HG03039 (cell line): ENCODE results near the gene KIAA0753.

ENCODE experiments used
- ATAC-seq: cut with Tn5 transposase; IDR thresholded peaks from one replicate; pipeline ENCODE4 v1.9.1; 2021; ENCODE audit warnings: mild to moderate bottlenecking, moderate library complexity; ENCODE audit not compliant: unreplicated experiment

KIAA0753 gene

GRCh38 chr17:6528557-6528956 lies 112.0 kb downstream of the KIAA0753 start:
- ATAC-seq, result no peak
